CD14-positive monocyte (primary cell): ENCODE results near the gene MAST4. TPM values are rescaled to one million over a fixed set of nuclear protein-coding genes. Genes with fewer than 3 reads are reported as not detected.

Experiments used
- DNase-seq, 3 donors: peaks; one replicate each; pipeline ENCODE4 v3.0.0-alpha.2; 2011 to 2022
- H2AFZ ChIP-seq: 2 replicates; pipeline ENCODE4 v1.6.0; 2012; ENCODE audit warnings: mild to moderate bottlenecking, low read depth, low read length, inconsistent platforms; ENCODE audit not compliant: insufficient read depth, poor library complexity, severe bottlenecking
- H3K27ac ChIP-seq, 2 donors: 1 replicate in 1 of 2; 2 replicates in 1 of 2; pipeline ENCODE4 v1.5.1; 2012 to 2013; ENCODE audit warnings: low read length in 2 of 2, control low read depth in 1 of 2, inconsistent platforms in 1 of 2, low read depth in 1 of 2, mild to moderate bottlenecking in 1 of 2
- H3K27me3 ChIP-seq, 2 donors: one replicate each; pipeline versions ENCODE4 v1.6.0 to v1.6.1; 2011 to 2013; ENCODE audit warnings: low read length in 2 of 2; ENCODE audit not compliant: control insufficient read depth in 2 of 2, insufficient read depth in 2 of 2
- H3K36me3 ChIP-seq, 2 donors: replicated peaks in 1 of 2; 1 replicate in 1 of 2; 2 replicates in 1 of 2; pipeline versions ENCODE4 v1.5.1 to v1.6.1; 2012 to 2013; ENCODE audit warnings: low read length in 2 of 2, control low read depth in 1 of 2, inconsistent platforms in 1 of 2, mild to moderate bottlenecking in 1 of 2; ENCODE audit not compliant: insufficient read depth in 2 of 2, control insufficient read depth in 1 of 2
- H3K4me1 ChIP-seq, 2 donors: 1 replicate in 1 of 2; 2 replicates in 1 of 2; pipeline versions ENCODE4 v1.5.1 to v1.6.1; 2012 to 2013; ENCODE audit warnings: low read length in 2 of 2, control low read depth in 1 of 2, inconsistent platforms in 1 of 2, mild to moderate bottlenecking in 1 of 2, moderate library complexity in 1 of 2; ENCODE audit not compliant: insufficient read depth in 2 of 2, control insufficient read depth in 1 of 2
- H3K4me2 ChIP-seq: replicated peaks from 2 replicates; pipeline ENCODE3; 2012; ENCODE audit warnings: low read length, moderate library complexity, mild to moderate bottlenecking; ENCODE audit not compliant: poor library complexity, severe bottlenecking; ENCODE audit errors: extremely low read depth
- H3K4me3 ChIP-seq, 3 experiments: fragments of 200-600 bp in 1 of 3; sonication (generic) in 1 of 3; replicated peaks in 1 of 3; 1 replicate in 2 of 3; 2 replicates in 1 of 3; pipeline ENCODE4 v1.5.1; 2011 to 2013; ENCODE audit warnings: low read length in 3 of 3, mild to moderate bottlenecking in 3 of 3, control low read depth in 2 of 3, low read depth in 2 of 3, inconsistent platforms in 1 of 3, moderate library complexity in 1 of 3
- H3K79me2 ChIP-seq: 2 replicates; pipeline ENCODE4 v1.6.0; 2012; ENCODE audit warnings: mild to moderate bottlenecking, control low read depth, inconsistent platforms, low read length, moderate library complexity; ENCODE audit not compliant: insufficient read depth
- H3K9ac ChIP-seq: 2 replicates; pipeline ENCODE4 v1.6.0; 2017; ENCODE audit warnings: low read length, mild to moderate bottlenecking; ENCODE audit not compliant: insufficient read depth, poor library complexity, severe bottlenecking
- H3K9me3 ChIP-seq, 2 donors: replicated peaks in 1 of 2; 1 replicate in 1 of 2; 2 replicates in 1 of 2; pipeline versions ENCODE4 v1.5.1 to v1.6.1; 2012 to 2013; ENCODE audit warnings: low read length in 2 of 2, control low read depth in 1 of 2; ENCODE audit not compliant: control insufficient read depth in 1 of 2, insufficient read depth in 1 of 2
- H4K20me1 ChIP-seq: 2 replicates; pipeline ENCODE4 v1.6.0; 2012; ENCODE audit warnings: mild to moderate bottlenecking, low read length, control low read depth, moderate library complexity; ENCODE audit not compliant: insufficient read depth
- H3K27ac Mint-ChIP-seq, 7 donors: one replicate each; pipeline ENCODE4 v1.8.0; 2020; ENCODE audit warnings: mild to moderate bottlenecking in 7 of 7, mixed read lengths in 7 of 7, moderate library complexity in 6 of 7, inconsistent platforms in 2 of 7
- H3K27me3 Mint-ChIP-seq, 3 donors: one replicate each; pipeline ENCODE4 v1.8.0; 2021 to 2022; ENCODE audit warnings: low read depth in 3 of 3, mild to moderate bottlenecking in 3 of 3, mixed read lengths in 3 of 3, moderate library complexity in 3 of 3, inconsistent platforms in 1 of 3
- H3K36me3 Mint-ChIP-seq, 2 donors: one replicate each; pipeline ENCODE4 v1.8.0; 2020; ENCODE audit warnings: mixed read lengths in 2 of 2, inconsistent platforms in 1 of 2, mild to moderate bottlenecking in 1 of 2
- H3K4me1 Mint-ChIP-seq: one replicate; pipeline ENCODE4 v1.8.0; 2020; ENCODE audit warnings: mild to moderate bottlenecking, mixed read lengths
- H3K4me3 Mint-ChIP-seq, 2 donors: one replicate each; pipeline ENCODE4 v1.8.0; 2020; ENCODE audit warnings: mild to moderate bottlenecking in 2 of 2, mixed read lengths in 2 of 2, moderate library complexity in 1 of 2
- H3K9me3 Mint-ChIP-seq, 7 donors: one replicate each; pipeline ENCODE4 v1.8.0; 2020 to 2022; ENCODE audit warnings: mixed read lengths in 7 of 7, mild to moderate bottlenecking in 6 of 7, moderate library complexity in 6 of 7, inconsistent platforms in 2 of 7
- CTCF ChIP-seq: fragments of 200-600 bp; IDR thresholded peaks from one replicate; pipeline ENCODE4 v1.8.0; 2022; ENCODE audit warnings: antibody characterized with exemption, mild to moderate bottlenecking
- WGBS: methylation state at CpG from one replicate; pipeline ENCODE4 v1.1.5; 2013; ENCODE audit warnings: missing lambda C conversion rate; ENCODE audit not compliant: insufficient coverage; 5-methylcytosine and 5-hydroxymethylcytosine counted together
- intact Hi-C, 2 donors: fragments of 100-400 bp; cut with micrococcal nuclease; formaldehyde crosslinking; loops; one replicate each; pipeline versions ENCODE4 v1.15.0 to v1.15.1; 2023
- polyA plus RNA-seq, 3 donors: library from polyadenylated mRNA; depleted of rRNA in 1 of 3; unstranded in 2 of 3; stranded (reverse) in 1 of 3; fragments of 300-500 nt in 2 of 3; fragments of >200 nt in 1 of 3; fragmentation: Illumina TruSeq in 2 of 3; gene quantifications; 1 replicate in 2 of 3; 2 replicates in 1 of 3; pipeline ENCODE4 v1.2.3, GENCODE V29; 2012 to 2021

The MAST4 gene
- polyA plus RNA-seq, 3 donors, result 0.03 to 0.24 TPM; not detected in 1

GRCh38 chr5:66661149-66661548, 65.0 kb downstream of the MAST4 start:
- Histone ChIP-seq H3K9ac (no peak overlapping the region), H3K4me3 (no peak overlapping the region), H4K20me1 (no peaks in the 10 kb centered on the region), H3K9me3 (no peaks in the 10 kb centered on the region), H3K27ac (no peak overlapping the region), H3K36me3 (no peaks in the 10 kb centered on the region), H3K79me2 (no peaks in the 10 kb centered on the region), H3K4me1 (no peaks in the 10 kb centered on the region), H3K4me2 (no peak overlapping the region), H3K27me3 (no peaks in the 10 kb centered on the region), H2AFZ (no peak overlapping the region)
- no peak overlapping the region for H3K27ac Mint-ChIP-seq
- no peak overlapping the region for H3K4me3 Mint-ChIP-seq
- peaks cover 0 to 13% (median 9%) of the 10 kb centered on the region in 3 donors for H3K27me3 Mint-ChIP-seq
- H3K4me1 Mint-ChIP-seq, result no peaks in the 10 kb centered on the region
- intact Hi-C loops, result no loop called here
- TF ChIP-seq CTCF, result no peak
- no peak for DNase-seq
- peaks cover 0 to 5% (median 0%) of the 10 kb centered on the region in 7 donors for H3K9me3 Mint-ChIP-seq
- no peaks in the 10 kb centered on the region for H3K36me3 Mint-ChIP-seq
- WGBS, result 94% methylated on average over 2 of the region's 3 CpGs

DNA sequence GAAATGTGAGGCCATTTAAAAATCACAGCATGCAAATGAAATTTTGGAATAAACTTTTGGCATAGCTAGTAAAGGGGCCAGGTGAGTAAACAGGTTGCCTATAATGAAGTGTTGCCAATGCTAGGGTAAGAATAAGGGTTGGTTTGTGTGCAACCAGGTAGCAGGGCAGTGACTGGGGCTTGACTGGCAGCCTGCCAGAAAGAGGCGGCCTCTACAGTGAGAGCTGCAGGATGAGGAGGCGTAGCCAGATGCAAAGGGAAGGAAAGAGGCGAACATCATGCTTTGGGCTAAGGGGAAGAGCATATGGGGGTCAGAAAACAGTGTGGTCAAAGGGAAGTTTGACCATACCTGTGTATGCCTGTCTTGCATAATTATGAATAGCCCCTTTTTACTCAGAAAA, 70.6 kb downstream of the MAST4 start:
- 60% methylated on average over 3 of the region's 3 CpGs for WGBS
- Histone ChIP-seq H3K79me2 (no peaks in the 10 kb centered on the region), H3K27me3 (no peaks in the 10 kb centered on the region), H3K36me3 (no peaks in the 10 kb centered on the region), H4K20me1 (no peaks in the 10 kb centered on the region), H3K9me3 (no peaks in the 10 kb centered on the region), H3K4me3 (no peak overlapping the region), H3K4me1 (no peaks in the 10 kb centered on the region), H3K9ac (no peak overlapping the region), H2AFZ (no peak overlapping the region), H3K4me2 (no peak overlapping the region), H3K27ac (no peak overlapping the region)
- H3K36me3 Mint-ChIP-seq, result no peaks in the 10 kb centered on the region
- peaks cover 0 to 5% (median 0%) of the 10 kb centered on the region in 7 donors for H3K9me3 Mint-ChIP-seq
- no peak for DNase-seq
- no peak overlapping the region for H3K4me3 Mint-ChIP-seq
- intact Hi-C loops, result no loop called here
- H3K27ac Mint-ChIP-seq, result no peak overlapping the region
- TF ChIP-seq CTCF, result no peak
- no peaks in the 10 kb centered on the region for H3K4me1 Mint-ChIP-seq
- peaks cover 0 to 17% (median 9%) of the 10 kb centered on the region in 3 donors for H3K27me3 Mint-ChIP-seq
